HEK293 (cell line): ENCODE data around the gene SFMBT2.
A peak's percentile ranks its signal among the peaks of the same experiment; 100 is the strongest.

Source experiments
- CTCF ChIA-PET: fragments of 350-600 bp; formaldehyde crosslinking; extraction: SDS; loops from one replicate; lab custom pipeline; 2021; ENCODE audit warnings: antibody characterized with exemption; lab: Yijun Ruan, JAX
- POLR2A ChIA-PET: fragments of 300-600 bp; formaldehyde crosslinking; extraction: SDS; loops from one replicate; lab custom pipeline; 2020; ENCODE audit warnings: antibody characterized with exemption, inconsistent platforms; lab: Yijun Ruan, JAX
- H3K27ac ChIP-seq: fragments of 200-500 bp; sonication (Bioruptor generic); 2 replicates; pipeline ENCODE4 v1.5.1; 2014; ENCODE audit warnings: low read depth, low read length, control low read depth, inconsistent platforms; ENCODE audit errors: extremely low read depth
- H3K36me3 ChIP-seq, 2 experiments: fragments of 200-500 bp in 1 of 2; sonication (Bioruptor generic) in 1 of 2; 1 replicate in 1 of 2; 2 replicates in 1 of 2; pipeline ENCODE4 v1.5.1; 2014 to 2017; ENCODE audit warnings: inconsistent platforms in 2 of 2, low read length in 2 of 2; ENCODE audit not compliant: control insufficient read depth in 2 of 2, insufficient read depth in 1 of 2
- H3K4me1 ChIP-seq: fragments of 200-500 bp; sonication (Bioruptor generic); 2 replicates; pipeline ENCODE4 v1.5.1; 2014; ENCODE audit warnings: mild to moderate bottlenecking, low read length, inconsistent platforms; ENCODE audit not compliant: control insufficient read depth, insufficient read depth
- H3K4me3 ChIP-seq: 2 replicates; pipeline ENCODE4 v1.5.1; 2011; ENCODE audit warnings: low read depth, mild to moderate bottlenecking, control low read depth, low read length, moderate library complexity
- H3K9me3 ChIP-seq: fragments of 200-500 bp; sonication (Bioruptor generic); 2 replicates; pipeline ENCODE4 v1.5.1; 2014; ENCODE audit warnings: low read depth, low read length, inconsistent platforms; ENCODE audit not compliant: control insufficient read depth, insufficient read depth
- FEZF1 ChIP-seq: fragments of 450-650 bp; formaldehyde crosslinking; IDR thresholded peaks from 2 replicates; pipeline ENCODE4 v1.5.1; 2016; ENCODE audit warnings: missing biosample characterization, missing genetic modification characterization
- GFI1B ChIP-seq: fragments of 450-650 bp; formaldehyde crosslinking; IDR thresholded peaks from 2 replicates; pipeline ENCODE4 v1.5.1; 2016; ENCODE audit warnings: missing biosample characterization, missing genetic modification characterization
- OSR2 ChIP-seq: fragments of 450-650 bp; formaldehyde crosslinking; IDR thresholded peaks from 2 replicates; pipeline ENCODE4 v1.5.1; 2016; ENCODE audit warnings: missing biosample characterization, missing genetic modification characterization
- SETDB1 ChIP-seq: IDR thresholded peaks from one replicate; pipeline ENCODE4 v1.6.1; 2017; ENCODE audit warnings: mild to moderate bottlenecking, low read length, moderate library complexity, mixed read lengths; ENCODE audit not compliant: insufficient read length
- TCF7L2 ChIP-seq: IDR thresholded peaks from 2 replicates; pipeline ENCODE4 v1.6.1; 2011; ENCODE audit warnings: low read depth, mild to moderate bottlenecking, inconsistent platforms, low read length, moderate library complexity, borderline replicate concordance
- YY1 ChIP-seq: fragments of 450-650 bp; formaldehyde crosslinking; IDR thresholded peaks from 2 replicates; pipeline ENCODE4 v1.5.1; 2018; ENCODE audit warnings: missing biosample characterization, missing genetic modification characterization
- ZIC2 ChIP-seq: fragments of 450-650 bp; formaldehyde crosslinking; IDR thresholded peaks from 2 replicates; pipeline ENCODE4 v1.5.1; 2016; ENCODE audit warnings: missing biosample characterization, missing genetic modification characterization
- ZNF211 ChIP-seq: fragments of 450-650 bp; formaldehyde crosslinking; IDR thresholded peaks from 2 replicates; pipeline ENCODE4 v1.5.1; 2016; ENCODE audit warnings: low read depth, missing biosample characterization, missing genetic modification characterization
- ZNF302 ChIP-seq: fragments of 450-650 bp; formaldehyde crosslinking; IDR thresholded peaks from 2 replicates; pipeline ENCODE4 v1.5.1; 2016; ENCODE audit warnings: missing biosample characterization, missing genetic modification characterization, low read depth
- ZNF585B ChIP-seq: fragments of 450-650 bp; formaldehyde crosslinking; IDR thresholded peaks from 2 replicates; pipeline ENCODE4 v1.5.1; 2016; ENCODE audit warnings: missing biosample characterization, missing genetic modification characterization
- ZNF660 ChIP-seq: fragments of 450-650 bp; IDR thresholded peaks from 2 replicates; pipeline ENCODE4 v1.5.1; 2018; ENCODE audit warnings: missing biosample characterization, mild to moderate bottlenecking, missing genetic modification characterization
- ZXDB ChIP-seq: fragments of 450-650 bp; formaldehyde crosslinking; IDR thresholded peaks from 2 replicates; pipeline ENCODE4 v1.5.1; 2016; ENCODE audit warnings: missing biosample characterization, missing genetic modification characterization
- TF ChIP-seq, protein P1 (sequence below): fragments of 450-650 bp; formaldehyde crosslinking; IDR thresholded peaks from 2 replicates; pipeline ENCODE4 v1.5.1; 2016; ENCODE audit warnings: missing biosample characterization, missing genetic modification characterization, borderline replicate concordance
- TF ChIP-seq, protein P2 (sequence below): fragments of 450-650 bp; formaldehyde crosslinking; IDR thresholded peaks from 2 replicates; pipeline ENCODE4 v1.5.1; 2017; ENCODE audit warnings: missing biosample characterization, mild to moderate bottlenecking, missing genetic modification characterization, moderate library complexity
- TF ChIP-seq, protein P3 (sequence below): fragments of 450-650 bp; formaldehyde crosslinking; IDR thresholded peaks from 2 replicates; pipeline ENCODE4 v1.5.1; 2016; ENCODE audit warnings: missing biosample characterization, missing genetic modification characterization
- TF ChIP-seq, protein P4 (sequence below): fragments of 450-650 bp; formaldehyde crosslinking; IDR thresholded peaks from 2 replicates; pipeline ENCODE4 v1.5.1; 2016; ENCODE audit warnings: missing biosample characterization, missing genetic modification characterization, low read depth
- TF ChIP-seq, protein P5 (sequence below): fragments of 450-650 bp; formaldehyde crosslinking; optimal IDR thresholded peaks from 2 replicates; pipeline ENCODE3; 2016; ENCODE audit warnings: missing biosample characterization, mild to moderate bottlenecking, missing genetic modification characterization
- TF ChIP-seq, protein P6 (sequence below): fragments of 450-650 bp; formaldehyde crosslinking; IDR thresholded peaks from 2 replicates; pipeline ENCODE4 v1.5.1; 2017; ENCODE audit warnings: missing biosample characterization, missing genetic modification characterization
- TF ChIP-seq, protein P7 (sequence below): fragments of 450-650 bp; formaldehyde crosslinking; IDR thresholded peaks from 2 replicates; pipeline ENCODE4 v1.5.1; 2016; ENCODE audit warnings: missing biosample characterization, missing genetic modification characterization

The SFMBT2 gene

DNA sequence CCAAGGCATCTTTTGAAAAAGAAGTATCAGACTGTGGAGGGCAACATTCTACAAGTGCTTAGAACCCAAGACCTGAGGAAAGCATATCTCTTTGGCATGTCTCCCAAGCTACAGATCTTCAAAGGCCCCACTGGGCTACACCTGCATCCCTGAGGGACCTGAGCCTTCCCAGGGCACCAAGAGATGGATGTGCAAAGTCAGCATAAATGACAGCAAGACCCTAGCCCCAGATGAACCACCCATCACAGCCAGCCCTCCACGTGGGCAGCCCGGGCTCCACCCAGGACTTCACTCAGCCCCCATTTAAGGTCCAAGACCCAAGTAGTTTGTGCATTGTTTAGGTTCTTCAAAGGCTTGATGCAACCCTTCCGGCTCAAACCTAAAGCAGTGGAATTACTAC, 123.5 kb downstream of the SFMBT2 start (continued):
- TF ChIP-seq YY1 (tag by site-specific recombination) (no peak), FEZF1 (tag by site-specific recombination) (no peak), SETDB1 (no peak), ZNF211 (tag by site-specific recombination) (no peak), ZNF660 (tag by site-specific recombination) (no peak)
- TF ChIP-seq, protein P1, sequence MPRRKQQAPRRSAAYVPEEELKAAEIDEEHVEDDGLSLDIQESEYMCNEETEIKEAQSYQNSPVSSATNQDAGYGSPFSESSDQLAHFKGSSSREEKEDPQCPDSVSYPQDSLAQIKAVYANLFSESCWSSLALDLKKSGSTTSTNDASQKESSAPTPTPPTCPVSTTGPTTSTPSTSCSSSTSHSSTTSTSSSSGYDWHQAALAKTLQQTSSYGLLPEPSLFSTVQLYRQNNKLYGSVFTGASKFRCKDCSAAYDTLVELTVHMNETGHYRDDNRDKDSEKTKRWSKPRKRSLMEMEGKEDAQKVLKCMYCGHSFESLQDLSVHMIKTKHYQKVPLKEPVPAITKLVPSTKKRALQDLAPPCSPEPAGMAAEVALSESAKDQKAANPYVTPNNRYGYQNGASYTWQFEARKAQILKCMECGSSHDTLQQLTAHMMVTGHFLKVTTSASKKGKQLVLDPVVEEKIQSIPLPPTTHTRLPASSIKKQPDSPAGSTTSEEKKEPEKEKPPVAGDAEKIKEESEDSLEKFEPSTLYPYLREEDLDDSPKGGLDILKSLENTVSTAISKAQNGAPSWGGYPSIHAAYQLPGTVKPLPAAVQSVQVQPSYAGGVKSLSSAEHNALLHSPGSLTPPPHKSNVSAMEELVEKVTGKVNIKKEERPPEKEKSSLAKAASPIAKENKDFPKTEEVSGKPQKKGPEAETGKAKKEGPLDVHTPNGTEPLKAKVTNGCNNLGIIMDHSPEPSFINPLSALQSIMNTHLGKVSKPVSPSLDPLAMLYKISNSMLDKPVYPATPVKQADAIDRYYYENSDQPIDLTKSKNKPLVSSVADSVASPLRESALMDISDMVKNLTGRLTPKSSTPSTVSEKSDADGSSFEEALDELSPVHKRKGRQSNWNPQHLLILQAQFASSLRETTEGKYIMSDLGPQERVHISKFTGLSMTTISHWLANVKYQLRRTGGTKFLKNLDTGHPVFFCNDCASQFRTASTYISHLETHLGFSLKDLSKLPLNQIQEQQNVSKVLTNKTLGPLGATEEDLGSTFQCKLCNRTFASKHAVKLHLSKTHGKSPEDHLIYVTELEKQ (tag by site-specific recombination): no peak
- TF ChIP-seq, protein P2, sequence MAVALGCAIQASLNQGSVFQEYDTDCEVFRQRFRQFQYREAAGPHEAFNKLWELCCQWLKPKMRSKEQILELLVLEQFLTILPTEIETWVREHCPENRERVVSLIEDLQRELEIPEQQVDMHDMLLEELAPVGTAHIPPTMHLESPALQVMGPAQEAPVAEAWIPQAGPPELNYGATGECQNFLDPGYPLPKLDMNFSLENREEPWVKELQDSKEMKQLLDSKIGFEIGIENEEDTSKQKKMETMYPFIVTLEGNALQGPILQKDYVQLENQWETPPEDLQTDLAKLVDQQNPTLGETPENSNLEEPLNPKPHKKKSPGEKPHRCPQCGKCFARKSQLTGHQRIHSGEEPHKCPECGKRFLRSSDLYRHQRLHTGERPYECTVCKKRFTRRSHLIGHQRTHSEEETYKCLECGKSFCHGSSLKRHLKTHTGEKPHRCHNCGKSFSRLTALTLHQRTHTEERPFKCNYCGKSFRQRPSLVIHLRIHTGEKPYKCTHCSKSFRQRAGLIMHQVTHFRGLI (tag by site-specific recombination): no peak
- TF ChIP-seq, protein P3, sequence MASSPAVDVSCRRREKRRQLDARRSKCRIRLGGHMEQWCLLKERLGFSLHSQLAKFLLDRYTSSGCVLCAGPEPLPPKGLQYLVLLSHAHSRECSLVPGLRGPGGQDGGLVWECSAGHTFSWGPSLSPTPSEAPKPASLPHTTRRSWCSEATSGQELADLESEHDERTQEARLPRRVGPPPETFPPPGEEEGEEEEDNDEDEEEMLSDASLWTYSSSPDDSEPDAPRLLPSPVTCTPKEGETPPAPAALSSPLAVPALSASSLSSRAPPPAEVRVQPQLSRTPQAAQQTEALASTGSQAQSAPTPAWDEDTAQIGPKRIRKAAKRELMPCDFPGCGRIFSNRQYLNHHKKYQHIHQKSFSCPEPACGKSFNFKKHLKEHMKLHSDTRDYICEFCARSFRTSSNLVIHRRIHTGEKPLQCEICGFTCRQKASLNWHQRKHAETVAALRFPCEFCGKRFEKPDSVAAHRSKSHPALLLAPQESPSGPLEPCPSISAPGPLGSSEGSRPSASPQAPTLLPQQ: no peak
- TF ChIP-seq, protein P4, sequence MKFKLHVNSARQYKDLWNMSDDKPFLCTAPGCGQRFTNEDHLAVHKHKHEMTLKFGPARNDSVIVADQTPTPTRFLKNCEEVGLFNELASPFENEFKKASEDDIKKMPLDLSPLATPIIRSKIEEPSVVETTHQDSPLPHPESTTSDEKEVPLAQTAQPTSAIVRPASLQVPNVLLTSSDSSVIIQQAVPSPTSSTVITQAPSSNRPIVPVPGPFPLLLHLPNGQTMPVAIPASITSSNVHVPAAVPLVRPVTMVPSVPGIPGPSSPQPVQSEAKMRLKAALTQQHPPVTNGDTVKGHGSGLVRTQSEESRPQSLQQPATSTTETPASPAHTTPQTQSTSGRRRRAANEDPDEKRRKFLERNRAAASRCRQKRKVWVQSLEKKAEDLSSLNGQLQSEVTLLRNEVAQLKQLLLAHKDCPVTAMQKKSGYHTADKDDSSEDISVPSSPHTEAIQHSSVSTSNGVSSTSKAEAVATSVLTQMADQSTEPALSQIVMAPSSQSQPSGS (tag by site-specific recombination): no peak
- TF ChIP-seq, protein P5, sequence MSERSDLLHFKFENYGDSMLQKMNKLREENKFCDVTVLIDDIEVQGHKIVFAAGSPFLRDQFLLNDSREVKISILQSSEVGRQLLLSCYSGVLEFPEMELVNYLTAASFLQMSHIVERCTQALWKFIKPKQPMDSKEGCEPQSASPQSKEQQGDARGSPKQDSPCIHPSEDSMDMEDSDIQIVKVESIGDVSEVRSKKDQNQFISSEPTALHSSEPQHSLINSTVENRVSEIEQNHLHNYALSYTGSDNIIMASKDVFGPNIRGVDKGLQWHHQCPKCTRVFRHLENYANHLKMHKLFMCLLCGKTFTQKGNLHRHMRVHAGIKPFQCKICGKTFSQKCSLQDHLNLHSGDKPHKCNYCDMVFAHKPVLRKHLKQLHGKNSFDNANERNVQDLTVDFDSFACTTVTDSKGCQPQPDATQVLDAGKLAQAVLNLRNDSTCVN (tag by site-specific recombination): no peak

DNA sequence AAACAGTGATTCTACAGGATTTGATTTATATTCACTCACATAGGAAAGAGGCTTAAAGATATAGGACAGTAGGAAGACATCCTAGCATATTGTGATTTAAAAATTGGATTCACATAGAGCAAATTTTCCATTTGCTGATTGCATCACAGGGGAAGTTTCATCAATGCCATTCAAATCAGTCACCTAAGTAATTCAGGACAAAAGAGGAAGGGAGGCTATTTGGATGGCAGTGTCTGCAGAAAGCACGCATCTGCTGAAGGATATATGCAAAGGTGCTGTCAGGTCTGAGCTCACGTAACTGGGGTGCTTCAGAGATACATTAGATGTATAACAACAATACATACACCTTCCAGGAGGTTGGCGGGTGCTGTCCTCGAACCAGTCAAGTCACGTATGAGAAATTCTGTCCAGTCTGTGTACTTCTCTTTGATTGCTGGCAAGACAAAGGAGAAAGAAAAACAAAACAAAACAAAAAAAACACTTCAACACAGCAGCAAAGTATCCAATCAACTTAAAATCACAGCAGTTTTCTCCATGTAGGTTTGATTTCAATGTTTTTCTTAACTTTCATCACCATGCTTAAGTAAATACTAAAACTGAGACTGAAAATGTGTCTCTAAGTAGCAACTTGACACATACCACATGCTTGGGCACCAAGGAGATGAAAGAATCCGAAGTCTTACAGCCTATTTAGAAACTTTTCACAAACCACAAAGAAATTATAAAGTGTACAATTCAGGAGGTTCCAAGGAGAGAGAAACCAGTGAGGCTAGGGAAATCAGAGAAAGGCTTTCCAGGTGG, 125.1 kb downstream of the SFMBT2 start:
- POLR2A ChIA-PET: no interaction called here
- TF ChIP-seq, protein P6, sequence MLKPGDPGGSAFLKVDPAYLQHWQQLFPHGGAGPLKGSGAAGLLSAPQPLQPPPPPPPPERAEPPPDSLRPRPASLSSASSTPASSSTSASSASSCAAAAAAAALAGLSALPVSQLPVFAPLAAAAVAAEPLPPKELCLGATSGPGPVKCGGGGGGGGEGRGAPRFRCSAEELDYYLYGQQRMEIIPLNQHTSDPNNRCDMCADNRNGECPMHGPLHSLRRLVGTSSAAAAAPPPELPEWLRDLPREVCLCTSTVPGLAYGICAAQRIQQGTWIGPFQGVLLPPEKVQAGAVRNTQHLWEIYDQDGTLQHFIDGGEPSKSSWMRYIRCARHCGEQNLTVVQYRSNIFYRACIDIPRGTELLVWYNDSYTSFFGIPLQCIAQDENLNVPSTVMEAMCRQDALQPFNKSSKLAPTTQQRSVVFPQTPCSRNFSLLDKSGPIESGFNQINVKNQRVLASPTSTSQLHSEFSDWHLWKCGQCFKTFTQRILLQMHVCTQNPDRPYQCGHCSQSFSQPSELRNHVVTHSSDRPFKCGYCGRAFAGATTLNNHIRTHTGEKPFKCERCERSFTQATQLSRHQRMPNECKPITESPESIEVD (tag by site-specific recombination): peak; percentile 90
- TF ChIP-seq GFI1B (tag by site-specific recombination): peak; percentile 95
- peak; percentile 54 for TF ChIP-seq OSR2 (tag by site-specific recombination)
- no peak for TF ChIP-seq ZNF585B (tag by site-specific recombination)
- TF ChIP-seq TCF7L2: peak; percentile 38; the same call in 1 of the 2 replicates
- TF ChIP-seq, protein P7, sequence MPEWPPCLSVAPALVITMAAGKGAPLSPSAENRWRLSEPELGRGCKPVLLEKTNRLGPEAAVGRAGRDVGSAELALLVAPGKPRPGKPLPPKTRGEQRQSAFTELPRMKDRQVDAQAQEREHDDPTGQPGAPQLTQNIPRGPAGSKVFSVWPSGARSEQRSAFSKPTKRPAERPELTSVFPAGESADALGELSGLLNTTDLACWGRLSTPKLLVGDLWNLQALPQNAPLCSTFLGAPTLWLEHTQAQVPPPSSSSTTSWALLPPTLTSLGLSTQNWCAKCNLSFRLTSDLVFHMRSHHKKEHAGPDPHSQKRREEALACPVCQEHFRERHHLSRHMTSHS (tag by site-specific recombination): 0 out of 2 replicates have a peak, but pooled peaks have one; percentile 31
- TF ChIP-seq ZXDB: no peak
- peak; percentile 81 for TF ChIP-seq ZIC2 (tag by site-specific recombination)
- TF ChIP-seq FEZF1 (tag by site-specific recombination): no peak
- no peak for TF ChIP-seq ZNF302
- Histone ChIP-seq H3K27ac (no peak overlapping the region), H3K9me3 (no peaks in the 10 kb centered on the region), H3K4me3 (no peak overlapping the region), H3K4me1 (peaks cover 14% of the 10 kb centered on the region; the same call in 1 of the 2 replicates), H3K36me3 (peaks cover 0 to 3% of the 10 kb centered on the region in 2 experiments; a peak in 1 of 3 replicates)
- CTCF ChIA-PET: no interaction called here
